Measurements from ENCODE around the gene ANKRD11.
"Not testable (repeated sequence)": the region's sequence is repeated elsewhere in the genome, so short reads cannot be mapped to it uniquely, and the experiment has no call there.

The ANKRD11 gene

DNA sequence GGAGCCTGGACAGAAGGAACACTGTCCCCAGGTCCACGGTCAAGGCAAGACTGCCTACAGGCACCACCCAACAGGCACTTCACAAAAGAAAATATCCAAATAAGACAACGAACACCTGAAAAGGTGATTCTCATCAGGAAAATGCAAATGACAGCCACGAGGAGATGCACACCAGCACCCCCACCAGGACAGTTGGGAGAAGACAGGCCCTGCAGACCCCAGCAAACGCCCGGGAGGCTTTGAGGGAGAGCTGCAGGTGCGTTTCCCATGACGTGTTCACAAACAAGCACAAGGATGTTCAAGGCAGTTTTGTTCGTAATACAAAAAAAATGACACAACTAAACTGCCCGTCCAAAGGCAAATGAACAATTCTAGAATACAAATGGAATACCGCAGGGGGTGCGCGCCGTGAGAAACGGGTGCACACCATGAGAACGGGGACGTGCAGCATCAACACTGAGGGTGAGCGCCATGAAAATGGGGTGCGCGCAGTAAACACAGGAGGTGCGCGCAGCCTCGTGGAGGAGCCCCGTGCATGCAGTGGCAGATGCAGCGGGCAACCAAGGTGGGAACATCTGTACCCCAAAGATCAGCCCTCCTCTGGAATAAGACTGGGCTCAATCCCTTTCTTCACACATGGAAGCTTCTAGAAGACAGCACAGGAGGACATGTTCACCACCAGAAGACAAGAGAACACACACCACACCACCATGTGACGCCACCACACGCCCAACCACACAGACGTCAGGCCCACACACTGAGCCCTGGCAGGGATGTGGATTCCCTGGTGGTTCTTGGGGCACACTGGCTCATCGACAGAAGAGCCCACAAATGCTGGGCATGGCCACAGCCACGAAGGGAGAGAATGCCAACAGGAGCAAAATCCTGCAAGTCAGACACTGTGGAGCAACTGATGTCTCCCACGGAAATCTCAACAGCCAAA is 181.7 kb downstream of the ANKRD11 start:
- peak; percentile 91 for DNase-seq

DNA sequence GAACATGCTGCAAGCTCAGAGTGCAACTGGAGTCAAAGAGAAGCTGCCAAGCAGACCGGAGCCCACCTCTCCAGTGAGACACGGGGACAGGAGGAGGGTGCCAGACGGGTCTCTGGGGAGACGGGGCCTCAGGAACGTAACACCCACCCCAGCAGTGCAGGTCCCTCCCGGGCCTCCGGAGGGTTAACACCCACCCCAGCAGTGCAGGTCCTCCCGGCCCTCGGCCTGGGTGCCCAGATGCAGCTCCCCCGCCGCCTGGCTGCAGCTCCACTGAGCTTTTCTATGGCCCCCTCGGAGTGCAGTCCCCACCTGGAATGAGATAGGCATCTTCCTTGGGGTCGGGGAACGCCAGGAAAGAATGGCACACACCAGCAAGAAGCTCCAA is 182.9 kb downstream of the ANKRD11 start:
- DNase-seq: no peak

DNA sequence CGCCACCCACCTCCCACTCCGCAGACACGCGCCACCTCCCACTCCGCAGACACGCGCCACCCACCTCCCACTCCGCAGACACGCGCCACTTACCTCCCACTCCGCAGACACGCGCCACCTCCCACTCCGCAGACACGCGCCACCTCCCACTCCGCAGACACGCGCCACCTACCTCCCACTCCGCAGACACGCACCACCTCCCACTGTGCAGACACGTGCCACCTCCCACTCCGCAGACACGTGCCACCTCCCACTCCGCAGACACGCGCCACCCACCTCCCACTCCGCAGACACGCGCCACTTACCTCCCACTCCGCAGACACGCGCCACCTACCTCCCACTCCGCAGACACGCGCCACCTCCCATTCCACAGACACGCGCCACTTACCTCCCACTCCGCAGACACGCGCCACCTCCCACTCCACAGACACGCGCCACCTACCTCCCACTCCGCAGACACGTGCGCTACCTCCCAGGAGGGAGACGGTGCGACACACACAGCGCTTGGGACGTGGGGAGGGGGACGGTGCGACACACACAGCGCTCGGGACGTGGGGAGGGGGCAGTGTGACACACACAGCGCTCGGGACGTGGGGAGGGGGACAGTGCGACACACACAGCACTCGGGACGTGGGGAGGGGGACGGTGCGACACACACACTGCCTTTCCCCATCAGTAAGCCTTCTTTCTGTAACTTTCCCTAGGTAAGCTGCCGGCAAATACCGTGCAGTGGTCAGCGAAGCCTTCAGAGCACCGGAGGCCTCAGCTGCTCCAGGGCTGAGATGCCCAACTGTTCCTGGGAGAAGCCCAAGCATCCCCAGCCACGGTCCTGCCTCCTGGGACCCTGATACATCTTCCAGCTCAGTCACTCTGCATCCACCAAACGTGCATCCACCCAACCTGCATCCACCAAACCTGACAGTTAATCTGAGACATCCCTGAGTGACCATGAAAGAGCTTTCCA is 183.6 kb downstream of the ANKRD11 start:
- not testable (repeated sequence) for DNase-seq

DNA sequence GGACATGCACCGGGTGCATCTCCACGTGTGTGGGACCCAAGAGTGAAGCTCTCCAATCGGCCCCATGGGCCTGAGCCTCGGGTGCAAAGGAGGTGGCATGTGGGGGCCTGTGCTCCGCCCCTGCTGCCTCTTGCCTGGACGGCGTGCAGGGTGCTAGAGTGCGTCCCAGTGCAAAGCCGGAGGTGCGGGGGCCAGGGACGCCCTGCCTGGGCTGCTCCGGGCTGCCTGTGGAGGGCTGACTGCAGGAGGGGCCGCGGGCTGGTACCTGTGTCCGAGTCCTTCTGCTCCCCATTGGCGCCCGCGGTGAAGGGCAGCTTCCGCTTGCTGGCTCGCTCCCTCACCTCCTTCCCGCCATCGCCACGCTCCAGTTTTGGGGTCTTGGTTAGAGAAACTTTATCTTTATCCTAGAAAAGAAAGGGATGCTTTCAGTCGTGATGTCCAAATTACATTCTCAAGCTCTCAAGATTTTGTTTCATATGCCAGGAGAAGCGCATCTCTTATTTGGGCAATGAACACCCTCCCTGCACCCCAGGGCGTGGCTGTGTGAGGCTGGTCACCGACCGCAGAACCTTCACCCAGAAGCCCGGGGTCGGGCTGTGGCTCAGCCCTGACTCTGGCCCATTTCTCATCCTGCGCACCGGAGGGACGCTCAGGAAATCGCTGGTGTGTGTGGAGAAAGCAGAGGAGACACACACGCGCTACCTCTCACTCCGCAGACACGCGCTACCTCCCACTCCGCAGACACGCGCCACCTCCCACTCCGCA is 185.2 kb downstream of the ANKRD11 start:
- DNase-seq: no peak

DNA sequence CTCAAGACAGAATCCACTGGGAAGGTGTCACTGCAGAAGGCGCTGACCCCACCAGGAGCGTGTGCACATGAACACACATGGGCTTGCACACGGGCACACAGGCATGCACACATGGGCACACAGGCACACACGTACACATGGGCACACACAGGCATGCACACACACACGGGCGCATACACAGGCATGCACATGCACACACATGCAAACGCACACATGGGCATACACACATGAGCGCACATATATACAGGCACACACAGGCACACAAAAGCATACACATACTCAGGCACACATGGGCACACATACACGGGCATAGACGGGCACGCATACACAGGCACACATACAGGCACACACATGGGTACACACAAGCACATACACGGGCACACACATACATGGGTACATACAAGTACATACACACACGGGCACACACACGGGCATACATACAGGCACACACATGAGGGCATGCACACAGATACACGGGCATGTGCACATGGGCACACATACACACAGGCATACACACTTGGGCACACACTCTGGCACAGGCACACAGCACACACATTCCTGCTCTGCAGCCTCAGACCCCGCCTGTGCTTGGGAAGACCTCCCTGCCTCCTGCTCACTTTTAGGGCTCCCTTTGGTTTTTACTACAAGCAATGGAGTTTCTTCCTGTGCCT is 186.0 kb downstream of the ANKRD11 start:
- DNase-seq: no peak

DNA sequence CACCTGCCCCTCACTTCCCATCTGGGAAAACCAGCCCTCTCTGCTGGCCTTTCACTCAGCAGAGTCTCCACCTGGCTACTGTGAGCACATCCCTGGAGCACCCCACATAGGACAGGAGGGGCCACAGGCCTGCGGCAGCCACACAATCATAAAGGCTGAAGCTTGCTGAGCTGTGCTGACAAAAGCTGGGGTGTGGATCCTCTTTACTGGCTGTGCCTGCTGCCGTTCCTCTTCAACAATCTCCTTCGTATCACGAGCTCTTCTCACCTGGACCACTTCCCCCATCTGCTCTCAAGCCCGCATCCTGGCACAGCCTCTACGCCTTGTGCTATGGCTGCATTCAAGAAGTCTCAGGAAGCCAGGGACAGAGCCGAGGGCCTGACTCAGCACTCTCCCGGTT is 186.7 kb downstream of the ANKRD11 start:
- DNase-seq: no peak

DNA sequence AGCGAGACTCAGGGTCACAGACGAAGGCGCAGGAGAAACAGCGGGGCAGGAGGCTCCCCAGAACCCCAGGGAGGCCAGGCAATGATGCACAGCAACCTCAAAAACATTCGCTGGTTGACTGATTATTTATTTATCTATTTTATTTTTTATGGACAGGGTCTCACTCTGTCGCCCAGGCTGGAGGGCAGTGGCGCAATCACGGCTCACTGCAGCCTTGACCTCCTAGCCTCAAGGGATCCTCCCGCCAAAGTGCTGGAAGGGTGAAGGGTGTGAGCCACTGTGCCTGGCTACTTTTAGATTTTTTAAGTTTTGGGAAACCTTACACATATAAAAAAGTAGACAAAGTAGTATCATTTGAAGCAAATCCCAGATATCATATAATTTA is 189.4 kb downstream of the ANKRD11 start:
- no peak for DNase-seq

DNA sequence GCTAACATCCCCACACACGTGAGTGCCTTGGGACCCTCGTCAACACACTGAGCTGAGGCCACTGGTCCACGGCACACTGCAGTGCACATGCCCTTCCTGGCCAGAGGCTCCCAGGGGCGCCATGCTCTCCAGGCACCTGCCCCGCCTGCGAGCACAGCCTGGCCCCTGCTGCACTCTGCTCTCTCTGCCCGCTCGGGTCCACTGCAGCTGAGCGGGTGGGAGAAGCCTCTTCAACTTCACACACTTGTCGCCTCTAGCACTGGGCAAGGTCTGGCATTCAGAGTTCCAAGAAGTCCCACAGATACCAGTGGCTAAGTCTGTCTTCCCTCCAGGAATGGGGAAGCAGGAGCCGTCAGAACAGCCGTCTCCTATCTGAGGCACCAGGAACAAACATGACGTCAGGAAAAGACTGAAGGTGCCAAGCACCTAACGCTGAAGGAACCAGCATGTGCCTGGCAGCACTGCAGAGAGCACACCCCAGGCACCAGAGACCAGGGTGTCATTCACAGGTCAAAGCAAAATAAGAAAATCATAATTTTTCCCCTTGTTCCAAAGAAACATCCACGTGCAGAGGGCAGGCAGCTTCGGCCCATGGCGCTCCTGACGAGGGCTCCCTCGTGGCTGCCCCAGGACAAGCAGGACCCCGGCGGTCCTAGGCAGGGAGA is 189.9 kb downstream of the ANKRD11 start:
- no peak for DNase-seq

DNA sequence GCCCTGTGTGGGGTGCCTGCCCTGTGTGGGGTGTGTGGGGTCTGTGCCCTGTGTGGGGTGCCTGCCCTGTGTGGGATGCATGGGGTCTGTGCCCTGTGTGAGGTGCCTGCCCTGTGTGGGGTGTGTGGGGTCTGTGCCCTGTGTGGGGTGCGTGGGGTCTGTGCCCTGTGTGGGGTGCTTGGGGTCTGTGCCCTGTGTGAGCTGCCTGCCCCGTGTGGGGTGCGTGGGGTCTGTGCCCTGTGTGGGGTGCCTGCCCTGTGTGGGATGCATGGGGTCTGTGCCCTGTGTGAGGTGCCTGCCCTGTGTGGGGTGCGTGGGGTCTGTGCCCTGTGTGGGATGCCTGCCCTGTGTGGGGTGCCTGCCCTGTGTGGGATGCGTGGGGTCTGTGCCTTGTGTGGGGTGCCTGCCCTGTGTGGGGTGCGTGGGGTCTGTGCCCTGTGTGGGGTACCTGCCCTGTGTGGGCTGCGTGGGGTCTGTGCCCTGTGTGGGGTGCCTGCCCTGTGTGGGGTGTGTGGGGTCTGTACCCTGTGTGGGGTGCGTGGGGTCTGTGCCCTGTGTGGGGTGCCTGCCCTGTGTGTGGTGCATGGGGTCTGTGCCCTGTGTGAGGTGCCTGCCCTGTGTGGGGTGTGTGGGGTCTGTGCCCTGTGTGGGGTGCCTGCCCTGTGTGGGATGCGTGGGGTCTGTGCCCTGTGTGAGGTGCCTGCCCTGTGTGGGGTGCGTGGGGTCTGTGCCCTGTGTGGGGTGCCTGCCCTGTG is 190.8 kb downstream of the ANKRD11 start:
- DNase-seq: not testable (repeated sequence)

DNA sequence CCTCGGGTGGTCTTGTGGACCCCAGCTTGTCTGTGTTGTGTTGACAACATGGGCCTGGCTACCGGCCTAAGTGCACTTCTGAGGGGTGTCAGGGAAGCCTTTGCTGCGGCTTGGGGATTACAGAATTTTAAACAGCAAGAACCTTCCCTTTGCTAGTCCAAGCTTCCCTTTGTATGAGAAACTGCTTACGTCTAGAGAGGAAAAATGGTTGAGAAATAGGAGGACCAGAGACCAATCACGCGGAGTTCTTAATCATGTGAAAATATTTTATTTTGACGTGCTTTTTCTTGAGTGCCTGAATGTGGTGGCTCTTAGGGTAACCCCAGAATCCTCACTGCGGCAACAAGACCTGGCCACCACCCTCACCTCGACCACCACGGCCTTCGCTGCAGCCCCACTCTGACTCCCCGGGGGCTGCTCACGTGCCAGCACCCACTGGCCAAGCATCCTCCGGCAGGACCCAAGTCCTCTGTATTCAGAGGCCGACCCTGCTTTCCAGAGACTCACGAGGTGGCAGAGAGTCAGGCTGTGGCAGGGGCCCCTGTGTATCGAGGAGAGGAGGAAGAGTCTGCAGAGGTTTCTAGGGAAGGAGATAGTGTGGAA is 191.6 kb downstream of the ANKRD11 start:
- no peak for DNase-seq

DNA sequence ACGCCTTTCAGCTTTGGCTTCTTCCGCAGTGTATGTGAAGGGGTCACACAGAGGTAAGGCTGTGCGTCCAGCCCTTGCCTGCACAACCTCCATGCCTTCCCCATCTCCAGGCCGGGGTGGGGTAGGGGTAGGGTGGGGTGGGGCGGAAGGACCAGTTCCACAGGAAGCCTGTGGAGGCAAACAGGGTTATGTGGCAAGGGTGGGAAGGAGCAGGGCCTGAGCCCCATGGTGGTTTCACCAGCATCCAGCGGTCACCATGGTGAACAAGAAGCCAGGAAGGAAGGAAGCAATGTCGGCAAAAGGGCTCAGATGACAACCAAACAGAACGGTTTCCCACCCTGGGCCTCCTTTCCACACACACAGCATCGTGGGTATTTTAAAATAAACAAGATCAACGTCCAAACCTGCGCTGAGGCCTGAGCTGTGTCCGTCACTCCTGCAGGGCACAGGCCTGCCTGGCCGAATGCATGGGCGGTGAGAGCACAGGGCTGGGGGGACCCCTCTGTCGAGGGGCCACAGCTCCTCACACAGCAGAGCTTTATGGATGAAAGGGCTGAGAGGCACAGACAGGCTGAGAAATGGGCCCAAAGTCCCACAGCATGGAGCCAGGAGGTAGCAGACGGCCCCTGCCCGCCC is 192.3 kb downstream of the ANKRD11 start:
- DNase-seq: no peak

DNA sequence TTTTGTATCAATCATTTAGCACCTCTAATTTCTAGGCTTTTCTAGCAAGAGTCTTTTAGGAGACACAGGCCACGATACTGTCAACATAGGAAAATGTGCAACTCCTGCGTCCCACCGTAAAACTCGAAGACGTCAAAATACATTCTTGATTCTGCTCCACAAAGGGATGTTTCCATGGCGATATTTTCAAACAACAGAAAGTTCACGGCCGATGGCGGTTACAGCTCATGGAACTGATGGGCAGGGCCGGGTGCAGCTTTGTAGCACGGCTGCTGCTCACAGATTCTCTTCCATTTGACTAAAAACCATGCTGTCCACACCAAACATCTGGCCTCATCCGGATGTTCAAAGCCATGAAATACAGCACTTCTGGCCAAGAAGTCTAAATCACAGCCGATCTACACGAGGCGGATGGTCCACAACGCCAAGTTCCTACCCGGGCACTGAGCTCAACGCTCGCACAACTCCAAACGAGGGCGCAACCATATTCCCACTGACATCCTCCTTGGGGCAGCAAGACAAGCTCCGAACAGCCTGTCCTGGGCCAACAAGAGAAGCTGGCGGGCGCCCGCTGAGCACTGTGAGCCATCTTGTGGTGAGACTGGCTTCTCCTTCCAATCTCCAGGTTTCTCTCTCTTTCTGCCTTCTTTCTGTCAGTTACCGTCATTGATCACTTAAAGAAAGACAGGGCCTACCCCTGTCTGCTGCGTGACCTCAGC is 193.0 kb downstream of the ANKRD11 start:
- DNase-seq: no peak

DNA sequence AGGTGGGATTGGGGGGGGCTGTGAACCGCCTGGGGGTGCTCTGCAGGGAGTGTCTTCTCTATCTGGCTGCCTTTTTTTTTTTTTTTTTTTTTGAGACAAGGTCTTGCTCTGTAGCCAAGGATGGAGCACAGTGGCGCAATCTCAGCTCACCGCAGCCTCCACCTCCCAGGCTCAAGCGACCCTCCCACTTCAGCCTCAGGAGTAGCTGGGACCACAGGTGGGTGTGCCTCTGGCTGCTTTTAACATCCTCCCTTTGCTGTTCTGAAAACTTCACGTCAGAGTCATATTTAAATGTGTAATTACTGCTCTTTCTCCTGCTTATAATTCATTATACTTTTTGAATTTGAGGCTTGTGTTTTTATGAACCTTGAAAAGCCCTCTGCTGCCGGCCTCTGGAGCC is 194.4 kb downstream of the ANKRD11 start:
- no peak for DNase-seq

DNA sequence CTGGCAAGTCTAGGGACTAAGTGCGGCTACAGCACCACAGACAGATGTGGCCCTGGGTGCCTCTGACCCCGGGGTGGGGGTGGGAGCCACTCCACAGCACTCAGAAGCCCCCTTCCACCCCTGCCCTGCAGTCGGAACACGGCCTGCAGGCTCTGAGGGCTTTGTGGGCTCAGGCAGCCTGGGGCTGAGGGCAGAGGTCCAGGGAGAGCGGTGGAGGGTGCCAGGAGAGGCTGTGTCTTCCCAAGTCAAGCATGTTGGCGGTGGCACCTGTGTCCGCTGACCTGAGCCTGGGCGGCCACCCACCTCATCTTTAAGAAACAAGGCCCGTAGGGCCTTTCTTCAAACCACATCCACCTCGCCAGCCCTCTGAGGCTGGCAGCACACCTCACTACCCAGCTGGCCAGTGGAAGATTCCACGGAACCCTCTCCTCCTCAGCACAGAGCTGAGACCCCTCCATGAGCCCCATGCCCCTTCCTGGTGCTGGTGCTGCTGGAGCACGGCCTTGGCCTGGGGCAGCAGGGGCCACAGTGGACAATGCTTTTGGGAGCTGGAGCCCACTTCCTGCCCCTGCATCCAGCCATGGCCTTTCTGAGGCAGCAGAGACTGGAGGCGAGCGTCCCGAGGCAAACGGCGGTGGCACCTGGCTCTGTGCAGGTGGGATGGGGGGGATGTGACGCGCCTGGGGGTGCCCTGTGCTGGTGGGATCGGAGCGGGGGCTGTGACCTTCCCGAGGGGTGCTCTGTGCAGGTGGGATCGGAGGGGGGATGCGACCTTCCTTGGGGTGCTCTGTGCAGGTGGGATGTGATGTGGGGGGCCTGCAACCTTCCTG is 195.1 kb downstream of the ANKRD11 start:
- DNase-seq: no peak

DNA sequence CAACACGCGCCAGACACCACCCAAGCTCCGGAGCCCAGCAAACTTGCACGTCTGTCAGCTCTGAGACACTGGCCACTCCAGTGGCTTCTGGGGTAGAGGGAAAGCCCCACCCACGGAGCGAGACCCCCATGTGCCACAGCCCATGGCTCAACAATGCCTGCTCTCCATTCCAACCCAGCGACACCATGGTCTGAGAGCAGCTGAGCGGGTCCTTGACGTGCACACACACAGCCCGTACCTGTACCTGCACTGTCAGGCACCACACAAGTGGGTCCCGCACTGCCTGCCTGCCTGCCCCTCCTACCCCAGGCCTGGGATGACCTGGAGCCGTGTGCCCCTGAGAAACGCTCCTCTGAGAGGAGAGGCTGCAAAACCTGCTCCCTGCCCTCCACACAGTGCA is 195.9 kb downstream of the ANKRD11 start:
- no peak for DNase-seq

DNA sequence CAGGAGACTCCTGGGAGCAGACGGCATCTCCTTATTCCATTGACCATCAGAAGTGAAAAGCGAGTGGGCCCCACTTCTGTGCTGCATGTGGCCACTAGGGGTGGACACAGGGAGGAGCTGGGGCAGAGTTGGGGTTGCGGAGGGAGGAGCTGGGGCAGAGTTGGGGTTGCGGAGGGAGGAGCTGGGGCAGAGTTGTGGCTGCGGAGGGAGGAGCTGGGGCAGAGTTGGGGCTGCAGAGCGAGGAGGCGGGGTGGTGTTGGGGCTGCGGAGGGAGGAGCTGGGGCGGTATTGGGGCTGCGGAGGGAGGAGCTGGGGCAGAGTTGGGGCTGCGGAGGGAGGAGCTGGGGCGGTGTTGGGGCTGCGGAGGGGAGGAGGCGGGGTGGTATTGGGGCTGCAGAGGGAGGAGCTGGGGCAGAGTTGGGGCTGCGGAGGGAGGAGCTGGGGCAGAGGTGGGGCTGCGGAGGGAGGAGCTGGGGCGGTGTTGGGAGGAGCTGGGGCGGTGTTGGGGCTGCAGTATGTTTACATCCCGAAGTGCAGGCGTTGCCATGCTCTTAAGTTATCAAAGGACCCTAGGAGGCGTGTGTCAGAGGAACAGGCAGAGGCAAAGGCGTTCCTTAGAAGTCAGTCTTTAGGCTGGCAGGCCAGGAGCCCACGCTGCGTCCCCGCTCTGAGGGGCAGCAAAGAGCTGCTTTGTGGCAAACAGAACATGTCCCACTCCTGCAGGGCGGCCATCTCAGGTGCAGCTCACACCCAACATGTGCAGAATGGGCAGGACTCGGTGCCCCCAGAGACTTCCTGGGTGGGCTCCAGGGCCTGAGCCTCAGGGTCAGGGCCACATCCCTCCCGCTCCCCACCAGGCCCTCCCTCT is 196.9 kb downstream of the ANKRD11 start:
- DNase-seq: no peak

DNA sequence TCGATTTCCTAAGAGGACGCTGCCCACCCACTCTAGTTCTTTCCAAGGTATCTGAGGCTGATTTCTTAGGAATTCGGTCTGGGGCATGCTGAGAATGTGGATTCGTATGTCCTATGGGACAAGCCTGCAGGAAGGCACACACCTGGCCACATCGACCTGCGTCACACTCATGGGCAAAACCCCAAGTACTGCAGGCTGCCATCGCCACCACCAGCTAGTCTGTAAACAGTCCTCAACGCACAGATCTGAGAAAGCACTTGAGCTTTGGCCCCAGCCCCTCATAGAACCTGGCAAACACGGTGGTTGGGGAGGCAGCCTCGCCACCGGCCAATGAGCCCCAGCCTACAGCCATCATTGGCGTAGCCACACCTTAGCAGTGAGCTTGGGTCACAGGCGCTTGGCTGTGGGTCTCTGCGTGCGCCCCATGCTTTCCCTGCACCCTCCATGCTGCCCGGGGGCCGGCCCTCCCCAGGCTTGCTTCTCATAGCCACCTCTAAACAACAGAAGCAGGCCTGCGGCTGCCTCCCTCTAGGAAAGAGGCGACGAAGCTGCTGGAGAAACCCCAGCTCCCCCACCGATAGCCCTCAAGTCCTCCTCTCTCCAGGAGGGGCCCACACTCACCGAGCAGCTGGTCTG is 197.8 kb downstream of the ANKRD11 start:
- DNase-seq: no peak

All from 8988T (cell line).